Stimulated activated CD4-positive, alpha-beta T cell treated with anti-CD3 and anti-CD28 coated beads, Interleukin-15, amount 100 ng/mL, for 24 hours (primary cell): ENCODE measurements around the gene METTL13.
"Not testable (repeated sequence)": the region's sequence is repeated elsewhere in the genome, so short reads cannot be mapped to it uniquely, and the experiment has no call there.

Source experiments
- DNase-seq: peaks from one replicate; pipeline ENCODE4 v3.0.0-alpha.2; 2020

METTL13 gene

GRCh38 chr1:171769754-171770153, 11.7 kb upstream of the METTL13 start:
- no peak for DNase-seq

GRCh38 chr1:171772312-171772711, 9.1 kb upstream of the METTL13 start:
- no peak for DNase-seq

GRCh38 chr1:171780583-171781175, 781 bp upstream of the METTL13 start:
- DNase-seq, result no peak

- no peak for DNase-seq
Measured at GRCh38 chr1:171783816-171784530, 2.5 kb downstream of the METTL13 start.

GRCh38 chr1:171784784-171785183, 3.3 kb downstream of the METTL13 start:
- DNase-seq, result no peak

GRCh38 chr1:171785766-171786165, 4.3 kb downstream of the METTL13 start:
- no peak for DNase-seq

GRCh38 chr1:171786534-171786933, 5.1 kb downstream of the METTL13 start:
- no peak for DNase-seq

GRCh38 chr1:171787686-171788480, 6.4 kb downstream of the METTL13 start:
- no peak for DNase-seq

GRCh38 chr1:171788696-171789095, 7.2 kb downstream of the METTL13 start:
- no peak for DNase-seq

- no peak for DNase-seq
Measured at GRCh38 chr1:171790318-171790717, 8.9 kb downstream of the METTL13 start.

GRCh38 chr1:171792656-171793369, 11.4 kb downstream of the METTL13 start:
- DNase-seq, result no peak

- DNase-seq, result no peak
Measured at GRCh38 chr1:171793636-171794035, 12.2 kb downstream of the METTL13 start.

GRCh38 chr1:171794085-171794484, 12.6 kb downstream of the METTL13 start:
- DNase-seq, result peak; percentile 70

- no peak for DNase-seq
Measured at GRCh38 chr1:171796592-171796991, 15.1 kb downstream of the METTL13 start.

- no peak for DNase-seq
Measured at GRCh38 chr1:171798311-171798710, 16.9 kb downstream of the METTL13 start.

- no peak for DNase-seq
Measured at GRCh38 chr1:171798765-171799164, 17.3 kb downstream of the METTL13 start.

GRCh38 chr1:171799166-171799565, 17.7 kb downstream of the METTL13 start:
- DNase-seq, result no peak

GRCh38 chr1:171799698-171800097, 18.2 kb downstream of the METTL13 start:
- DNase-seq, result not testable (repeated sequence)

GRCh38 chr1:171800342-171800741, 18.9 kb downstream of the METTL13 start:
- DNase-seq, result no peak

- no peak for DNase-seq
Measured at GRCh38 chr1:171800851-171801250, 19.4 kb downstream of the METTL13 start.

- no peak for DNase-seq
Measured at GRCh38 chr1:171801487-171801891, 20.0 kb downstream of the METTL13 start.

GRCh38 chr1:171802207-171802606, 20.7 kb downstream of the METTL13 start:
- DNase-seq, result no peak

GRCh38 chr1:171803045-171803444, 21.6 kb downstream of the METTL13 start:
- DNase-seq, result no peak
